Measurements from ENCODE around the gene SEMA3C.

GRCh38 chr7:80946858-80947257 lies 28.0 kb upstream of the SEMA3C start:
- TF ChIP-seq CTCF (IDR thresholded peaks at IDR 0.05) (no peak), EP300 (IDR thresholded peaks at IDR 0.05) (no peak), POLR2A (IDR thresholded peaks at IDR 0.05) (no peak), POLR2AphosphoS5 (IDR thresholded peaks at IDR 0.05) (no peak)

Measured in stomach (tissue), 4 donors.